GM21825 (cell line): ENCODE results near the gene CBFB.
"Not testable (repeated sequence)": the region's sequence is repeated elsewhere in the genome, so short reads cannot be mapped to it uniquely, and the experiment has no call there.

Source experiments
- ATAC-seq: cut with Tn5 transposase; IDR thresholded peaks from one replicate; pipeline ENCODE4 v1.9.1; 2021; ENCODE audit warnings: mild to moderate bottlenecking, moderate library complexity; ENCODE audit not compliant: unreplicated experiment

Gene CBFB

DNA sequence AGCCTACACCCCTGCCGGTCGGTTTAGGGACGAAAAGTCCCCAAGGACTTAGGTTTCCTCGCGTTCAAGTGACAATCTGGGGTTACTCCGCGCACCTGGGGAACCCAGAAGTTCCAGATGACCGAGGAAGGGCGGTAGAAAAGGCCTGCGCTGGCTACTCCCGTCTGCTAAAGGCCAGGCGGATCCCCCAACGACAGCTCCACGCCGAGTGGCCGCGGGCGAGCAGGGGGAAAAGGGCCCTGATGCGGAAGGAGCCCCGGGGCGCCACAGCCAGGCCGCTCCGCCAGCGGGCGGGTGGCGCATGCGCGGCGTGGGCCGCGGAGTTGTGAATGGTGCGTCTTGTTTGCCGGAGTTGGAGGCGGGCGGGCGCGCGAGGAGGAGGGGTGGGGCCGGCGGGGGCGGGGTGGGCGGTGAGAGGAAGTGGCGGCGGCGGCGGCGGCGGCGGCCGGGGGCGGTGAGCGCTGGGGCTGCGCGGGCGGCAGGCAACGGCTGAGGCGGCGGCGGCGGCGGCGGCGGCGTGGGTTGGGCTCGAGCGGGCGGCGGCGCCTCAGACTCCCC lies at the start of gene CBFB:
Gene CBFB (plus strand): TSS at position 454 of the 558 bp plus-strand sequence. CDS start 259 bp downstream, outside the sequence.
- ATAC-seq: peak; percentile 66

DNA sequence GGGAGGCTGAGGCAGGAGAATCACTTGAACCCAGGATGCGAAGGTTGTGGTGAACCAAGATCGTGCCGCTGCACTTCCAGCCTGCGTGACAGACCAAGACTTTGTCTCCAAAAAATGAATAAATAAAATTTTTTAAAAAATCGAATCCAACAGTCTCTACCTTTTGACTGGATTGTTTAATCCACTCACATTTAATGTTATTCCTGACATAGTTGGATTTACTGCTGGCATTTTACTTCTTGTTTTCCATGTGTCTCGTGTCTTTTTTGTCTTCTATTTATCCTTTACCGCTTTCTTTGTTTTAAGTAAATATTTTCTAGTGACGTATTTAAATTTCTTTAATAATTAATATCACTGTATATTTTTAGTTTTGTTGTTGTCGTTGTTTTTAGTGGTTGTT lies 45.9 kb upstream of the CBFB start:
- no peak for ATAC-seq

GRCh38 chr16:66984892-66985311 lies 44.0 kb upstream of the CBFB start:
- ATAC-seq: no peak

DNA sequence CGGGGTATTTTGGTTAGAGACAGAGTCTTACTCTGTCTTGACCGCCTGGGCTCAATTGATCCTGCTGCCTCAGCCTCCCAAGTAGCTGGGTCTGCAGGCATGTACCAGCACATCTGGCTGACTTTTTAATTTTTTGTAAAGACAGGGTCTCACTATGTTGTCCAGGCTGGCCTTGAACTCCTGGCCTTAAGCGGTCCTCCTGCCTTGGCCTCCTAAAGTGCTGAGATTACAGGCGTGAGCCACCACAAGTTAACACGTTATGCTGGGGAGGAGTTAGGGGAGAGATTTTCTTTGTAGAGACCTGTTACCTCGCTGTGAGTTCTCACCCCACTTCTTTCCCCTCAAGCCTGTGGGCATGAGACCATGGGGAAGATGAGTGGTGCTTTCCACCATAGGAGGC lies 42.4 kb upstream of the CBFB start:
- ATAC-seq: no peak

DNA sequence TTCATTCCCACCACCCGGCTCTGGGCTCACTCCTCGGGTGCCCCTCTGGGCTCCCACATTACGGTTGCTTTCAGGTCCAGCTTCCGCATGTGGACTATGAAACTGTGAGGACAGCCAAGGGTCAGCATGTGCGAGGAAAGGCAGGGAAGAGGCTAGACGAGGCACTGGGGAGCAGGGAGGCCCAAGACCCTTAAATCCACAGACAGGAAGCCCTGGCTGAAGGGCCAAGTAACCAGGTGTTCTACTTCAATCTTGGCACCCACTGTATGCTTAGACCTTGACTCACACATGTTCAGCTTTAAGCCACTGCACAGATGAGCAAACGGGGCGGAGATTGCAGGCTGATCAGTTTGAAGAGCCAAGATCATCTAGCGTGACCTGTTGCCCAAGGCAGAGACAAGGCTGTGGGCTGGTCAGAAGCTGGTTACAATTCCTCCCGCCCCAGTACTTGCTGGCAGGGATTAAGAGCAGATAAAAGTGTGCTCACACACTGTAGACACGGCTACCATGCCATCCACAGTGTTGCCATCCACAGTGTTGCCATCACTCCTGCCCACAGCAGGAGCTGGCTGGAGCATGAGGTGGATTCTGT lies 40.7 kb upstream of the CBFB start, which contains the start of gene CES4A:
Gene CES4A (plus strand): TSS at position 393 of the 592 bp plus-strand sequence. CDS start 184 bp downstream, at position 577.
- ATAC-seq: no peak

- ATAC-seq: no peak
These were observed 37.3 kb upstream of the CBFB start for GRCh38 chr16:66991545-66992077.

GRCh38 chr16:66993558-66993957 lies 35.4 kb upstream of the CBFB start:
- not testable (repeated sequence) for ATAC-seq

GRCh38 chr16:66996324-66996982 lies 32.5 kb upstream of the CBFB start:
- ATAC-seq: no peak

DNA sequence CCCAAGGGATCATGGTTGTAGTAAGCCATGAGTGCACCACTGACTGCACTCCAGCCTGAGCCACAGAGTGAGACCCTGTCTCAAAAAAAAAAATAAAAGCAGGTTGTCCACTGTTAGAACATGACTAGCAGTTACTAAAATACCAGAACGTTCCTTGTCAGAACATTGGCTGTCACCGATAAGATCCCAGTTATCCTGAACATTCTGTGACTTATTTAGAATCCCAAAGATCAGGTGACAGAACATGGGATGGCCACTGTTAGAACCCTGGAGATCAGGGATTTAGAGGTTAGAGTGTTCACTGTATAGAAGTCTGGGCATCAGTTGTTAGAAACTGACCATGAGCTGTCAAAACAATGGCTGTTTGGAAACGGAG lies 32.0 kb upstream of the CBFB start:
- no peak for ATAC-seq

DNA sequence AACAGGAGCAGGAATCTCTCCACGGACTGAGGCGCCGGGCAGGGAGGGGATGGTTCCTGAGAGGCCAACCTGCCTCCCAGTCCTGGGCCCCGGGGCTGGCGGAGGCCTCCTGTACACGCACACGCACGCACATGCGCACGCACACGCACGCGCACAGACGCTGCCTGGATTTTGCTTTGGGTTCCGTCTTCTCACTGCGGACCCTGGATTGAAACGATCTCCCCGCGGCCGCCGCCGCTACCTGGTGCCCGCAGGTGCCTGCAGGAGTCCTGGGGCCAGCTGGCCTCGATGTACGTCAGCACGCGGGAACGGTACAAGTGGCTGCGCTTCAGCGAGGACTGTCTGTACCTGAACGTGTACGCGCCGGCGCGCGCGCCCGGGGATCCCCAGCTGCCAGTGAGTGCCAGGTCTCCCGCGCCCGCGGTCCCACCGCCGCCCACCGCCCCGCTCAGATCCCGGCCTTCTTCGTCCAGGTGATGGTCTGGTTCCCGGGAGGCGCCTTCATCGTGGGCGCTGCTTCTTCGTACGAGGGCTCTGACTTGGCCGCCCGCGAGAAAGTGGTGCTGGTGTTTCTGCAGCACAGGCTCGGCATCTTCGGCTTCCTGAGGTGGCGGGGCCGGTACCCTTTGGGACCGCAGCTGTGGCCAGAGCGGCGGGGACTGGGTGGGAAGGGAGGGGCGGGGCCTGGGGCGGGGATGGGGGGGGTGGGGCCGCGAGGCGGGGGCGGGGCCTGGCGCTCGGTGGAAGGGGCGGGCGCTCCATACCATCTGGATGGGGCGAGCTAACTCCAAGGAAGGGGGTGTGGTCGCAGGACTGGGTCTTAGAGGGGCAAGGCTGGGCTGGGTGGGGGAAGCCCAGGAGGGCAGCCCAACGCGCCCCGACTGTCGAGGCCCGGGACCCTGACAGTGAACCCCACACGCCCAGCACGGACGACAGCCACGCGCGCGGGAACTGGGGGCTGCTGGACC lies 28.3 kb upstream of the CBFB start:
- no peak for ATAC-seq

- no peak for ATAC-seq
These were observed 27.2 kb upstream of the CBFB start for GRCh38 chr16:67001726-67002125.

DNA sequence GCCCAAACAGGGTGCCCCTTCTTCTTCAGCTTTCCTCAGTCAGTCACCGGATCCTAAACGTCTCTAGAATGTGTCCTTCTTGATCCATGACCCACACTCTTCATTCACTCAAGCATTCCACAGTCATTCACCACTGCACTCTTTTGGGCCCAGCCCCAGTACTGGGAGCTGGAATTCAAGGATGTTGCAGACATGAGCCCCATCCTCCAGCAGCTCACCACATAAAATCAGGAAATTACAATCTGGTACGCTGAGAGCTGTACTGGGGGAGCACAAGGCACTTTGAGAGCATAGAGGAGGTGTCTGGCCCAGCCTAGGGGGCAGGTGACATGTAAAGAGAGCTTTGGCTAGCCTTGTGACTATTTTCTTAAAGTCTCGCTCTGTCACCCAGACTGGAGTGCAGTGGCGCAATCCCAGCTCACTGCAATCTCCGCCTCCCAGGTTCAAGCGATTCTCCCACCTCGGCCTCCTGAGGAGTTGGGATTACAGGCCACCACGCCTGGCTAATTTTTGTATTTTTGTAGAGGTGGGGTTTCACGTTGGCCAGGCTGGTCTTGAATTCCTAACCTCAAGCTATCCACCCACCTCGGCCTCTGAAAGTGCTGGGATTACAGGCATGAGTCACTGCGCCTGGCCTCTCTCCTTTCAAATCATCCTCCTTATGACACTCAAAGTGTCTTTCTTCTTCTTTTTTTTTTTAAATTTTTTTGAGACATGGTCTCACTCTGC lies 21.9 kb upstream of the CBFB start:
- ATAC-seq: no peak

DNA sequence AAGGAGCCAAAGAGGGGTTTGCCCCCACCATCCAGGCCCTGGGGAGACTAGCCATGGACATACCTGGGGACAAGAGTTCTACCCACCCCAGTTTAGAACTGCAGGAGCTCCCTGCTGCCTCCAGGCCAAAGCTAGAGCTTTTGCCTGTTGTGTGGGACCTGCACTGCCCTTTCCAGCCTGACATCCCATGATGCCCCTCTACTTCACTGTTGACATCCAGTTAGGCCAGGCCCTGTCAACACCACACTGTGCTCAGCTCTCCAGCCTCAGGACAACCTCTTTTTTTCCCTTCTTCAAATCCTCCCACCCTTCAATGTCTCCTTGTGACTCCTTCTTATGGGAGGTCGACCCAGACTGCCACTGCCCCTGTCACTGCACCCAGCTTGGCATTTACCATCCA lies 19.8 kb upstream of the CBFB start:
- ATAC-seq: no peak

DNA sequence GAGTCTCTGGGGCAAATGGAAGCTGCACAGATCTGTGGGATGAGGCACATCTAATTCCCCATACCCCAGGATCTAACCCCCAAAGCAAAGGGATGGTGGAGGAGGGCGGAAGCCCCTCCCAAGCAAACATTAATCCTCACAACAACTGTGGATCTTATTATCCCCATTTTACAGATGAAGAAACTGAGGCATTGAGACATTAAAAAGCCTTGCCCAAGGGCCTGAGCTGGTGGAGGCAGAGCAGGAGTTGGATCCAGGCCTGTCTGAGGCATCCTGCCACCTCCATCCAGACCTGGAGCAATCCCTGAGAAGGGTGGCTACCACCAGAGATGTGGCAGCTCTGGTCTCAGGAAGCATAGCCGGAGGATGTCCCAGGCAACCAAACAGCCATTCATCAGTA lies 17.7 kb upstream of the CBFB start:
- no peak for ATAC-seq

DNA sequence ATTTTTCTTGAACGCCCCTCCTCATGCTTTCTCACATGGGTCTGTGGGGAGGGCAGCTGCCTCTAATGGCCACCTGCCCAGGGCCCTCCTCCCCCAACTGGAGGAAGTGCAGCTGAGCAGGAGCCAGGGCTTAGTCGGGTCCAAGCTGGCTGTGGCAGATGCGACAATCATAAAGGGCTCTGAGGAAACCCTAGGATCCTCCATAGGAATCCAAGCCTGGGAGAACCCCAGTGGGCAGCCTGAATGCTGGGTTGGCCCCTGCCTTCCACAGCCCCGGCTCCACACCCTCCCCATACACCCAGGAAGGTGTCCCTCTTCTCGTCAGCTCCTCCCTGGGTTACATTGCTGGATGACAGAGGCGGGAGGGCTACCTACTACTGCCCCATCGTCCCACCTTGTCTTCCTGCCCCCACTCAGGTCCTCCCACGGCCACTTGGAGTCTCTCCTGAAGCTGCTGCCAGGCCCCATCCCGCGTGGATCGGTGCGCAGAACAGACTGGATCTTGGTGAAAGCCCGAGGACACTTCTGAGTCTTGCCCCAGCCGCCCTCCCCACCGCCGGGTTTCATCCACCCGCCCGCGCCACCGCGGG lies 15.6 kb upstream of the CBFB start:
- no peak for ATAC-seq

- ATAC-seq: peak; percentile 48
These were observed 14.9 kb upstream of the CBFB start for GRCh38 chr16:67013823-67014633.

GRCh38 chr16:67014634-67015312 lies 14.2 kb upstream of the CBFB start:
- no peak for ATAC-seq

- ATAC-seq: no peak
These were observed 13.6 kb upstream of the CBFB start for GRCh38 chr16:67015313-67015731.
